CD4-positive, alpha-beta T cell (primary cell): ENCODE results near the gene KRTAP6-1. TPM values are rescaled to one million over a fixed set of nuclear protein-coding genes. Genes with fewer than 3 reads are reported as not detected.

ENCODE experiments used
- ATAC-seq: fragments of 200-7000 bp; cut with Tn5 transposase; one replicate; pipeline ENCODE4 v1.10.0; 2022; ENCODE audit warnings: mild to moderate bottlenecking; ENCODE audit not compliant: poor library complexity
- CTCF ChIA-PET: fragments of 350-600 bp; sonication (Branson Sonifier 250); formaldehyde crosslinking; loops from one replicate; lab custom pipeline; 2021; ENCODE audit warnings: antibody characterized with exemption, inconsistent platforms; lab: Charles Lee
- POLR2A ChIA-PET: fragments of 350-600 bp; sonication (Branson Sonifier 250); formaldehyde crosslinking; loops from one replicate; lab custom pipeline; 2021; ENCODE audit warnings: antibody characterized with exemption, inconsistent platforms; lab: Charles Lee
- DNase-seq, 14 experiments: peaks; one replicate each; pipeline ENCODE4 v3.0.0-alpha.2; 2013 to 2020; ENCODE audit warnings: mixed read lengths in 2 of 14
- H3K27ac ChIP-seq, 2 donors: one replicate each; pipeline versions ENCODE4 v1.5.1 to v1.7.0; 2013; ENCODE audit warnings: low read length in 2 of 2, low read depth in 1 of 2, mild to moderate bottlenecking in 1 of 2
- H3K27me3 ChIP-seq, 2 experiments: 1 replicate in 1 of 2; 2 replicates in 1 of 2; pipeline versions ENCODE4 v1.6.1 to v1.7.0; 2013; ENCODE audit warnings: low read length in 2 of 2, control low read depth in 1 of 2, mild to moderate bottlenecking in 1 of 2, moderate library complexity in 1 of 2; ENCODE audit not compliant: insufficient read depth in 2 of 2, control insufficient read depth in 1 of 2
- H3K36me3 ChIP-seq: one replicate; pipeline ENCODE4 v1.6.1; 2013; ENCODE audit warnings: low read length, control low read depth; ENCODE audit not compliant: insufficient read depth
- H3K4me1 ChIP-seq: one replicate; pipeline ENCODE4 v1.6.1; 2013; ENCODE audit warnings: low read length, control low read depth; ENCODE audit not compliant: insufficient read depth
- H3K4me3 ChIP-seq: one replicate; pipeline ENCODE4 v1.5.1; 2013; ENCODE audit warnings: mild to moderate bottlenecking, low read length, moderate library complexity
- H3K9me3 ChIP-seq, 2 experiments: 1 replicate in 1 of 2; 2 replicates in 1 of 2; pipeline versions ENCODE4 v1.6.1 to v1.7.0; 2013; ENCODE audit warnings: low read length in 2 of 2, mild to moderate bottlenecking in 2 of 2, control low read depth in 1 of 2, moderate library complexity in 1 of 2; ENCODE audit not compliant: control insufficient read depth in 1 of 2, insufficient read depth in 1 of 2
- H3K27ac Mint-ChIP-seq: one replicate; pipeline ENCODE4 v1.8.0; 2020; ENCODE audit warnings: mixed read lengths
- H3K27me3 Mint-ChIP-seq: one replicate; pipeline ENCODE4 v1.8.0; 2021; ENCODE audit warnings: mixed read lengths
- H3K36me3 Mint-ChIP-seq: one replicate; pipeline ENCODE4 v1.8.0; 2021; ENCODE audit warnings: low read depth, mixed read lengths
- H3K4me1 Mint-ChIP-seq: one replicate; pipeline ENCODE4 v1.8.0; 2021; ENCODE audit warnings: low read depth, mixed read lengths
- H3K4me3 Mint-ChIP-seq: one replicate; pipeline ENCODE4 v1.8.0; 2020; ENCODE audit warnings: mild to moderate bottlenecking, mixed read lengths
- H3K9me3 Mint-ChIP-seq: one replicate; pipeline ENCODE4 v1.8.0; 2020; ENCODE audit warnings: mixed read lengths
- CTCF ChIP-seq: fragments of 200-600 bp; IDR thresholded peaks from one replicate; pipeline ENCODE4 v1.8.0; 2022; ENCODE audit warnings: antibody characterized with exemption, mild to moderate bottlenecking
- intact Hi-C, 2 experiments: fragments of 100-400 bp; cut with DNase I in 1 of 2; cut with micrococcal nuclease in 1 of 2; formaldehyde crosslinking; loops; one replicate each; pipeline versions ENCODE4 v1.15.1 to v1.9.0; 2023 to 2025; cut with DNase I, micrococcal nuclease
- total RNA-seq, 174 experiments: library from RNA in 2 of 174; stranded (reverse) in 2 of 174; gene quantifications; one replicate each; pipeline ENCODE4 v1.2.3 and lab custom pipeline; 2021 to 2026

KRTAP6-1 gene
- total RNA-seq, 2 experiments from 2014 or later, result not detected

DNA sequence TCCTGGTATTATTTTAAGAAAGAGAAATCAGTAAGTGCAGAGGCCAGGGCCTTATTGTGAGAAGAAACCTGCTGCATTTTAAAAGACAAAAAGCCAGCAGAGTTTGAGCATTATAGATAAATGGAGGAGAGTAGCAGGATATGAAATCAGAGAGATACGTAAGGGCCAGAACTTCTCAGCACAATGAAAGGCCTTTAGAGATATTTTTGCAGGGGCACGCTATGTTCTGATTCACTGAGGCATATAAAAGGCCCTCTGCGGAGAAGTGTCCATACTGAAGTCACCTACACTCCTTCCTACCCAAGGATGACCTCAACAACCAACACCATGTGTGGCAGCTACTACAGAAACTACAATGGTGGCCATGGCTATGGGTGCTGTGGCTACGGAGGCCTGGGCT is 21.6 kb downstream of the KRTAP6-1 start, which contains the start of gene KRTAP6-3:
Gene KRTAP6-3 (plus strand): TSS at position 301 of the 400 bp plus-strand sequence. CDS start 6 bp downstream, at position 307.
- POLR2A ChIA-PET, result no interaction called here
- no peaks in the 10 kb centered on the region for H3K36me3 Mint-ChIP-seq
- no peaks in the 10 kb centered on the region for H3K27me3 Mint-ChIP-seq
- intact Hi-C loops, result no loop called here
- H3K27ac Mint-ChIP-seq, result no peak within 1 kb of the TSS
- no peaks in the 10 kb centered on the region for H3K4me1 Mint-ChIP-seq
- TF ChIP-seq CTCF, result no peak
- Histone ChIP-seq H3K4me1 (no peaks in the 10 kb centered on the region), H3K36me3 (no peaks in the 10 kb centered on the region), H3K27me3 (no peaks in the 10 kb centered on the region), H3K27ac (no peak within 1 kb of the TSS), H3K4me3 (no peak within 1 kb of the TSS), H3K9me3 (peaks cover 0 to 3% of the 10 kb centered on the region in 2 experiments)
- no peak for DNase-seq
- CTCF ChIA-PET, result no interaction called here
- ATAC-seq, result no peak
- H3K9me3 Mint-ChIP-seq, result peaks cover 2% of the 10 kb centered on the region
- H3K4me3 Mint-ChIP-seq, result no peak within 1 kb of the TSS

DNA sequence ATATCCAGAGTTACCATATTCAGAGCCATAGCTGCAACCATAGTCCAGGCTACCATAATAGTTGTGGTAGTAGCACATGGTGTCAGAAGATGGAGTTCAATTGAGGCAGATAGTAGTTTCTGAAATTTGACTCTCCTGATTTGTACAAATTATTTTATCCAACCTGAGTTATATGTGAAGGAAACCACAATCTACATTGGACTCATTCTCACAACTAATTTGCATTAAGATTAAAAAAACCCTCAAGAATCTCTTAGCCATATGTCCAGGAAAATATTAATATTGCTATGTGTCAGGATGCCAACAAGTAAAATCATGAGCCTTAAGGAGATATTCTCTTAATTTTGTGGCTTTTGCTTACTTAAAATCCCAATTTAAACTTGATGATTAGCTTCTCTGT is 23.4 kb downstream of the KRTAP6-1 start, which contains the start of gene KRTAP22-2:
Gene KRTAP22-2 (minus strand): TSS at position 101 of the 400 bp plus-strand sequence.
- no peak for DNase-seq
- POLR2A ChIA-PET, result no interaction called here
- Mint-ChIP-seq H3K27me3 (no peaks in the 10 kb centered on the region), H3K4me3 (no peak within 1 kb of the TSS), H3K9me3 (peaks cover 2% of the 10 kb centered on the region), H3K27ac (no peak within 1 kb of the TSS), H3K36me3 (no peaks in the 10 kb centered on the region), H3K4me1 (no peaks in the 10 kb centered on the region)
- Histone ChIP-seq H3K4me1 (no peaks in the 10 kb centered on the region), H3K27me3 (no peaks in the 10 kb centered on the region), H3K27ac (no peak within 1 kb of the TSS), H3K4me3 (no peak within 1 kb of the TSS), H3K36me3 (no peaks in the 10 kb centered on the region), H3K9me3 (peaks cover 0 to 3% of the 10 kb centered on the region in 2 experiments)
- CTCF ChIA-PET, result no interaction called here
- intact Hi-C loops, result no loop called here
- no peak for ATAC-seq
- no peak for TF ChIP-seq CTCF

- H3K9me3 Mint-ChIP-seq, result no peaks in the 10 kb centered on the region
- Histone ChIP-seq H3K27ac (no peak overlapping the region), H3K4me1 (no peaks in the 10 kb centered on the region), H3K9me3 (no peaks in the 10 kb centered on the region), H3K4me3 (no peak overlapping the region), H3K27me3 (no peaks in the 10 kb centered on the region), H3K36me3 (no peaks in the 10 kb centered on the region)
- ATAC-seq, result no peak
- TF ChIP-seq CTCF, result no peak
- no peaks in the 10 kb centered on the region for H3K27me3 Mint-ChIP-seq
- intact Hi-C loops, result no loop called here
- no peak overlapping the region for H3K27ac Mint-ChIP-seq
- H3K4me1 Mint-ChIP-seq, result no peaks in the 10 kb centered on the region
- no peak for DNase-seq
- ChIA-PET POLR2A (no interaction called here), CTCF (no interaction called here)
- no peak overlapping the region for H3K4me3 Mint-ChIP-seq
- no peaks in the 10 kb centered on the region for H3K36me3 Mint-ChIP-seq
Observed at GRCh38 chr21:30582870-30583269, 30.9 kb downstream of the KRTAP6-1 start.
